ENCODE results near the gene IGSF23.

Gene IGSF23

GRCh38 chr19:44571830-44572580, 41.4 kb upstream of the IGSF23 start:
- DNase-seq = no peak
- no peak overlapping the region for H3K4me3 ChIP-seq (ENCODE audit: low read depth, low read length)

GRCh38 chr19:44572581-44572900, 40.8 kb upstream of the IGSF23 start:
- Histone ChIP-seq H3K9me3 (no peaks in the 10 kb centered on the region), H3K36me3 (no peaks in the 10 kb centered on the region), H3K27me3 (no peaks in the 10 kb centered on the region), H3K4me1 (no peaks in the 10 kb centered on the region), H3K4me3 (ENCODE audit: low read depth, low read length) (no peak overlapping the region)
- no peak for DNase-seq
- TF ChIP-seq CTCF (IDR thresholded peaks at IDR 0.05; ENCODE audit: low read depth, low read length) = no peak

More at GRCh38 chr19:44571830-44572580, 41.4 kb upstream of the IGSF23 start:
- no peaks in the 10 kb centered on the region for H3K4me1 ChIP-seq
- no peaks in the 10 kb centered on the region for H3K36me3 ChIP-seq
- H3K27me3 ChIP-seq = peaks cover 2% of the 10 kb centered on the region
- H3K9me3 ChIP-seq = no peaks in the 10 kb centered on the region
- TF ChIP-seq CTCF (IDR thresholded peaks at IDR 0.05; ENCODE audit: low read depth, low read length) = no peak

GRCh38 chr19:44573183-44573582, 40.2 kb upstream of the IGSF23 start:
- no peak for TF ChIP-seq CTCF (IDR thresholded peaks at IDR 0.05; ENCODE audit: low read depth, low read length)
- no peak for DNase-seq
- Histone ChIP-seq H3K9me3 (no peaks in the 10 kb centered on the region), H3K36me3 (no peaks in the 10 kb centered on the region), H3K27me3 (no peaks in the 10 kb centered on the region), H3K4me3 (ENCODE audit: low read depth, low read length) (no peak overlapping the region), H3K4me1 (no peaks in the 10 kb centered on the region)

GRCh38 chr19:44573627-44574026, 39.7 kb upstream of the IGSF23 start:
- H3K36me3 ChIP-seq = no peaks in the 10 kb centered on the region
- TF ChIP-seq CTCF (IDR thresholded peaks at IDR 0.05; ENCODE audit: low read depth, low read length) = no peak

GRCh38 chr19:44574186-44574950, 39.0 kb upstream of the IGSF23 start:
- TF ChIP-seq CTCF (IDR thresholded peaks at IDR 0.05; ENCODE audit: low read depth, low read length) = no peak
- Histone ChIP-seq H3K9me3 (no peaks in the 10 kb centered on the region), H3K27me3 (no peaks in the 10 kb centered on the region), H3K4me3 (ENCODE audit: low read depth, low read length) (no peak overlapping the region), H3K4me1 (no peaks in the 10 kb centered on the region), H3K36me3 (no peaks in the 10 kb centered on the region)
- DNase-seq = no peak

More at GRCh38 chr19:44573627-44574026, 39.7 kb upstream of the IGSF23 start:
- no peak overlapping the region for H3K4me3 ChIP-seq (ENCODE audit: low read depth, low read length)
- H3K27me3 ChIP-seq = no peaks in the 10 kb centered on the region
- no peaks in the 10 kb centered on the region for H3K9me3 ChIP-seq
- DNase-seq = no peak
- H3K4me1 ChIP-seq = no peaks in the 10 kb centered on the region
